NCI-H146 treated with DMSO at 0.1 percent for 48 hours (cell line): ENCODE measurements around the gene GOSR1.
"Not testable (repeated sequence)": the region's sequence is repeated elsewhere in the genome, so short reads cannot be mapped to it uniquely, and the experiment has no call there.

Source experiments
- DNase-seq: peaks from one replicate; lab custom pipeline; 2025; ENCODE audit not compliant: unreplicated experiment; lab: John Stamatoyannopoulos, UW

The GOSR1 gene

DNA sequence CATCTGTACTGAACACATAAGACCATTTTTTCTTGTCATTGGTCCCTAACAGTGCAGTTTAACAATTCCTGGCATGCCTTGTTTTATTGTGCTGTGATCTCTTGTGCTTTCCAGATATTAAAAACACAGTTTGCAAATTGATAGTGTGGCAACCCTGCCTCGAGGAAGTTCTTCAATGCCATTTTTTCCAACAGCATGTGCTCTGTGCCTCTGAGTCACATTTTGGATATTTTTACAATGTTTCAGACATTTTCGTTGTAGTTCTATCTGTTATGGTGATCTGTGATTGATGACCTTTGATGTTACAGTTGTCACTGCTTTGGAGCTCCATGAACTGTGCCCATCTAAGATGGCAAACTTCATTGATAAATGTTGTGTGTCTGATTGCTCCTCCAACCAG lies 66.2 kb downstream of the GOSR1 start:
- no peak for DNase-seq

DNA sequence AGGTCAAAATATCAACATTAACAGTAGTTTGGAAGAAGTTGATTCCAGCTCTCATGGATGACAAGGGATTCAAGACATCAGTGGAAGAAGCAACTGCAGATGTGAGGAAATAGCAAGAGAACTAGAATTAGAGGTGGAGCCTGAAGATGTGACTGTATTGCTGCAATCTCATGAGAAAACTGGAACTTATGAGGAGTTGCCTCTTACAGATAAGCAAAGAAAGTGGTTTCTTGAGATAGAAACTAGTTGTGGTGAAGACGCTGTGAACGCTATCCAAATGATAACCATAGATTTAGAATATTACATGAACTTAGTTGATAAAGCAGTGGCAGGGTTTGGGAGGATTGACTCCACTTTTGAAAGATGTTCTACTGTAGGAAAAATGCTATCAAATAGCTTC lies 67.8 kb downstream of the GOSR1 start:
- no peak for DNase-seq

DNA sequence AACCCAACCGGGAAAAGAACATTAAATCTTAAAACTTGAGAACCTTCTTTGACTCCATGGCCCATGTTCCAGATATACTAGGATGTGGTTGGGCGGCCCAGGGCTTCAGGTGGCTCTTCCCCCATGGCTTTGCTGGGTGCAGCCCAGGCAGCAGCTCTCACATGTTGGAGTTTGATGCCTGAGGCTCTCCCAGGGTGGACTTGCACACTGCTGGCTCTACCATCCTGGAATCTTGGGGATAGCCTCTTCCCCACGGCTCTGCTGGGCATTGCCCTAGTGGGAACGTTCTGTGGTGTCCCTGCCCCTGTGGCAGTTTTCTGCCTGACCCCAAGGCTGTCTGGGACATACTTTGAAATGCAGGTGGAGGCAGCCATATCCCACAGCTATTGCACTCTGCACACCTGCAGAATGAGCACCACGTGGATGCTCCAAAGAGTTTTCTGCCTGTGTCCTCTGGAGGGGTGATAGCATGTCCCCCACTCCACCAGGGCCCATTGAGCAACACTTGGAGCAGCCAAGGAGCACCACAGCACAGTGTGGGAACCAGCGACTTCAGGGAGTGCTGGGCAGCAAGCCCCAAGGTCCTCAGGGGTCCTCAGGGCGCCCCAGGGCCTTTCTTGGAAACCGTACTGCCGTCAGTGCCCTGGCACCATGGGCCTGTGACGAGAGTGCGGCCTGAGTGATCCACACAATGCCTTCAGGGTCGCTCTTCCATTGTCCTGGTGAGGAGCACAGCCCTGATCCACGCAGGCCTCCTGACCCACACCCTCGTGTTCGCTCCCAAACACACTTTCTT lies 70.8 kb downstream of the GOSR1 start:
- no peak for DNase-seq

DNA sequence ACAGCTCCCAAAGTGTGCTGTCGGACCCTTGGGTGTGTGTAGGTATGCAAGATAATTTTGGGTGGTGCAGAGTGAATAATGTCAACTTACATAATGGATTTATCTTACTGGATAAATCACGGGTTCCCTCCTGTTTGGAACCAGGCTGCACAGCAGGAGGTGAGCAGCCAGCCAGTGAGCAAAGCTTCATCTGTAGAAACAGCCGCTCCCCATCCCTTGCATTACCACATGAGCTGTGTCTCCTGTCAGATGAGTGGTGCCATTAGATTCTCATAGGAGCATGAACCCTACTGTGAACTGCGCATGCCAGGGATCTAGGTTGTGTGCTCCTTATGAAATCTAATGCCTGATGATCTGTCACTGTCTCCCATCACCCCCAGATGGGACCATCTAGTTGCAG lies 72.0 kb downstream of the GOSR1 start:
- DNase-seq: not testable (repeated sequence)

DNA sequence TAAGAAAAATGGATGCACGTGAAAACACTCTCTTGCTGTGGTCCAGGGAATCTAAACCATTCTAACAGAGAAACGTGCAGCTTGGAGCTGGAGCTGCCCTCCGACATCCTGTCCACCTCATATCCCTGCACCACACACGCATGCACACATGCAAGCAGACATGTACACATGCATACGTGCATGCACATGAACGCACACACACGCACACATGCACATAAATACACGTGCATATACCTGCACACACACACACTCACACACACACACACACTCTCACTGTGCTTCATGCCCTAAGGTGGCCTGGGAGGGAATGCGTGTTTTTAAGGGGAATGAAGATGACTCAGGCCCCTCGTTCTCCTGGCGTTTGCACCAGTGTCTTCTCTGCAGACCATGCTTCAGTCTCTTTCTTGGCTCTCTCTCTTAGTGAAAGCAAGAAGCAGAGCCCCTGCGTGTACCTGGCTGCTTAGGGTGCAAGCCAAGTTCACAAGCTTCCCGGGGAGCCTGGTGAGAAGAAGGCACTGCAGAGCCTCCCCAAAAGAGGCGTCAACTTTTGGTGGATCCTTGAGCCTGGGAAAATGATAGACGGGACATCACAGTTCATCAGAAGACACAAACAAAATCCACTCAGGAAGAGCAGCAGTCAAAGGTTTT lies 72.8 kb downstream of the GOSR1 start:
- no peak for DNase-seq

DNA sequence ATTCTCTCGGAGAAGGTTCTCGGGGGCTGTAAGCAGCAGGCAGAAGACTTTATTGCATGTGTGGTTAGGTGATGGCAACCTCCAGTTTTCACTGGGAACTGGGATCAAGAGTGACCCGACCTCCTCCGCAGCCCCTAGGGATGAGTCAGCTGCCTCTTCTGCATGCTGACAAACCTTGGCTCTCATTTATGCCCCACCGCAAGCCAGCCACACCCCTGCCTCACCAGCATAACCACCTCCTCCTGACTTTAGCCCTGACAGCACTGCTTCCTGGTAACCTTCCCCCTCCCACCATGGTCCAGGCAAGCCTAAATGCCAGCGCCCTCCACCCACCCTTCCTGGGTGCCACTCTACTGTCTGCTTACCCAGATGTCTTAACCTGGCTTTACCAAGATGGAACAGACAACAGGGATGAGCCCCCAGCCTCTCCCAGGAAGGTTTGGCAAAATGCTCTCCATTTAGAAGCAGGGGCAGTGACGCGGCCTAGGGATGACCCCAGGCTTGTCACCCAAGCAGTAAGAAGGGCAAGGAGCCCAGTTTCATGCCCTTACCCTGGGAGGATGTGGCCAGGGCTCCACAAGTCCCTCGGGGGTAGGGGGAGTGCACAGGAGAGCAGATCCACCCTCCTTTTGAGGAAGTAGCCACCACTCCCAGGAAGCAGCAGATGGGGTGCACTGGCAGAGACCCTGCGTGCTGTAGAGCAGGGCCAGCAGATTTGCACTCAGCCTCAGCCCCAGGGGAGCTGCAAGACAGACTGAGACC lies 73.5 kb downstream of the GOSR1 start:
- no peak for DNase-seq

DNA sequence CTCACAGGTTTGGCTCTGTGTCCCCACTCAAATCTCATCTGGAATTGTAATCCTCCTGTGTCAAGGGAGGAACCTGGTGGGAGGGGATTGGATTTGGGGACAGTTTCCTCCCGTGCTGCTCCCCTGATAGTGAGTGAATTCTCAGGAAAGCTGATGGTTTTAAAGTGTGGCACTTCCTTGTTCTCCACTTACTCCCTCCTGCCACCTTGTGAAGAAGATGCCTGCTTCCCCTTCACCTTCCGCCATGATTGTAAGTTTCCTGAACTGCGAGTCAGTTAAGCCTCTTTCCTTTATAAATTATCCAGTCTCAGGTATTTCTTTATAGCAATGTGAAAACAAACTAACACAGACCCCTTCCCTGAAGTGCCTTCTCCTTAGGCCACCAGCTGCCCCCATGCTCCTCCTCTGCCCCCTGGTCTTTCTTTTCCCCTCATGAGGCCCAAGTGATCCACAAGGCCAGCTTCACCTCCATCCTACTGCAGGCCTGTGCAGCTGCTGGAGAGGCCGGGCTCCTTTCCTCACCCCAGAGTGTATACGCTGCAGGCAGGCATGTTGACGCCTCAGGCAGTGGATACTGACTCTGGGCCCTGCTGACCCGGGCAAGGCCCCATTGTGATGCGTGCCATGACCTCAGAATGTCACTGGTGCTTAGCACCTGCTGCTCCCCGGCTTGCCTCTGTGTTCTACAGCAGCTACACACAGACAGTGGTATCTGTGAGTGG lies 74.2 kb downstream of the GOSR1 start:
- peak; percentile 54 for DNase-seq

DNA sequence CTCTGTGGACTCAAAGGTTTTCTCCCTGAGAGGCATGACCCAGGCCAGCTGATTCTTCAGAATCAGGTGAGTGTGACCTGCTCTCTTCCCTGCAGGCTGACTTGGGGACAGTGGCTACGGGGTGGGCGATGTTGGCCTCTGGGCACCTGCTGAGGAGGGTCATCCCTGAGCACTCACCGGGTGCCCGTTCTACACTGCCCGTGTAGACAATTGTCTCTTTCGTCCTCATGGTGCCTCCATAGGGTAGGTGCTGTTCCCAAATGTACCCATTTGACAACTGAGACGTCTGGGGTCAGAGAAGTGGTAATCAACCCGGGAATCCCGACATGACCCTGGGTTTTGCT lies 74.8 kb downstream of the GOSR1 start:
- DNase-seq: no peak

DNA sequence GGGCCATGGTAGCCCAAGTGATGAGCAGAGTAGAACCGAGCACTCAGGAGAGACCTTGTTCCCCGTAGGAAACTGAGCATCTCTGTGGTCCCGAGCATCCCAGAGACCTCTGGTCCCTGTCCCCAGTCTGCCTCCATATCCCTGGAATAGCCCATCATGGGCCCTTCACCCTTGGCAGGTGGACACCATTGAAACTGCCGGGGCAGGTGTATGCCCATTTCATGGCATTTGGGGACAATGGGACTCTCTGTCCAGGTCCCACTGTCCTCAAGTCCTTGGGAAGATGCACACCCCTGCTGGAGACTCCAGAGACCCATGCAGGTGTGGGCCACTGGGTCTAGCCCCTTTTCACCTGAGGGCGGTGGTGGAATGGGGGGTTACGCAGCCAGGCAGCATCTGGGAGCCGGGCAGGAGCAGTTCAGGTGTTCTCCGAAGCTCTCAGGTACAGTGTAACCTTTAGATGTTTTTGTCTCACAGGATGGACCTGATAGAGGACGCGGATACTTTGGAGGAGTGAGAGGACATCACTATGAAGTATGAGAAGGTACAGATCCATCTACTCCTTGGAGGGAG lies 75.9 kb downstream of the GOSR1 start:
- no peak for DNase-seq

DNA sequence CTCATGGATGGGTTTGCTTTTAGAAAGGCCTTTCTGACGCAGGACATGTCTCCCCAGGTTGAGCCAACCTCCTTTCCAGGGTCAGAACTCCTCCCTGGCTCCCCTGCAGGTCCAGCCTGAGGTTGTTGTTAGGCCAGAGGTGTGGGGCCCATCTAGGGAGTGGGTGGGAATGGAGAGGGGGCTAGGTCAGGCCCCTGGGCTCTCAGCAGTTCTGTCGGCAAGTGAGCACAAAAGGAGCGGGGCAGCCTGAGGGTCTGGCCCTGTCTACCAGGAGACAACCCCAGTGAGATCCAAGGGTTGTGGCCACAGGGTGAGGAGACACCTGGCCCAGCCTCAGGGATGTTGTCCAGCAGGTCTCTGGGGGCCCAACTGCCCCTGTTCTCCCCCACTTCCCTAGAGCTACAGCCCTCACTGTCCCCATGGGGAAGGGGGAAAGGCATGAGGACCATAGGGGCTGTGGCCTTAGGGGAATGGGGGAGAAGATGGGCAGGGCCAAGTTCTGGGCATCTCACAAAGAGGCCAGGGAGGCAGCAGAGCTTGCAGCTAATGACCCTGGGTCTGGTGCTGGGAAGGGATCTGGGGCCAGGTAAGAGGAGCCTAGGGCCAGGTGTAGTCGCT lies 76.7 kb downstream of the GOSR1 start:
- not testable (repeated sequence) for DNase-seq

DNA sequence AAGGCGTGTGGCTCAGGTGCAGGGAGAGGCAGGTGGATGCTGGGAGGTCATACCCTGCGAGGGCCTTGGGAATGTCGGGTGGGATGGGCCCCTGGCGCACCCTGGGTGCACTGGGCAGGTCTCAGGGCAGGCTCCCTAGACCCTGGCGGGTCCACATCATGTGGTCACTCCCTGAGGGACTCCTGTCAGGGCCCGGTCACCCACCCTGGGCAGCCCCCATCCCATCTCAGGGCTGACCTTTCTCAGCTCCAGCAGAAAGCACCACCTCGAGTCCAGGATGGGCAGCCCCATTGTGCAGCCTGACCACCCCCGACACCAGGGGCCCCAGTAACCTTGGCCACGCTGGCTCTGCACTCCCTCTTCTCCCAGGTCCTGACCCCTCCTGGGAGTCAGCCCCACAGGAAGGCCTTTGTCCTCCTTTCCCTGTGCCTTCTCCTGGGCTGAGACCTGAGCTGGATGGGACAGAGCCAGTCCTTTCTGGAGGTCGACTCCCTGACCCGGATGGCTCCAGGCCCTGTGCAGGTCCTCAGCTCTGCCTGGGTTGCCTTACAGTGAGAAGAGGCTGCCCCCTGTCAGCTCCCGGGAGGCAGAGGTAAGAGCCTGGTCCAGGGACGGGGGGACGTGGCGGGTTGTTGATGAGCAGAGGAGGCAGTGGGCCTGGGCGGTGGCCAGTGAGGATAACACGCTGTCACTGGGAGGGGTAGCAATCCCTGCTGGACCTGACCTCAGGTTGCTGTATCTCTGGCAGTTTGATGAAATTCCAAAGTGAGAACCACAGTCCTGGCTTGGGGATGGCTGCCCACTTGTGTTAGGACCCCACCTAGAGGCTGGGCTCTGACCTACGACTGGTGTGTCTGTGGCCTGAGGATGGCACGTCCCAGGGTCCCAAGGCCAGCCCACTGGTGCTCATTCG lies 77.9 kb downstream of the GOSR1 start:
- no peak for DNase-seq

DNA sequence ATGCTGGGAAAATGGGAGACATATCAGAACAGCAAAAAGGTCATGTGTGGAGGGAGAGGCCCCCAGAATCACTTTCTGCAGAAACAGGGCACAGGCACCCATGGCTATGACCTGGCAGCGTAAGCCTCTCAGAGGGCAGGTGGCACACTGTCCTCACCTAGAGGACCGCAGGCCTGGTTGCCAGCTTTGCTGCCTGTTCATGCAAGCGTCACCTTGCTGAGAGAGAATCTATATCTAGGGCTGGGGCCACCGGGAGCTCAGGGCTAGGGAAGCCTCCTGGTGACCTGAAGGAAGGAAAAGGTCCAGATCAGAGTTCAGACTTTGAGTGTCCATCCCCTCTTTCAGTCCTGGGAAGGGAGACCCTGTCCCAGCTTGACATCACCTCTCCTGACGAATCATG lies 78.7 kb downstream of the GOSR1 start:
- DNase-seq: no peak

DNA sequence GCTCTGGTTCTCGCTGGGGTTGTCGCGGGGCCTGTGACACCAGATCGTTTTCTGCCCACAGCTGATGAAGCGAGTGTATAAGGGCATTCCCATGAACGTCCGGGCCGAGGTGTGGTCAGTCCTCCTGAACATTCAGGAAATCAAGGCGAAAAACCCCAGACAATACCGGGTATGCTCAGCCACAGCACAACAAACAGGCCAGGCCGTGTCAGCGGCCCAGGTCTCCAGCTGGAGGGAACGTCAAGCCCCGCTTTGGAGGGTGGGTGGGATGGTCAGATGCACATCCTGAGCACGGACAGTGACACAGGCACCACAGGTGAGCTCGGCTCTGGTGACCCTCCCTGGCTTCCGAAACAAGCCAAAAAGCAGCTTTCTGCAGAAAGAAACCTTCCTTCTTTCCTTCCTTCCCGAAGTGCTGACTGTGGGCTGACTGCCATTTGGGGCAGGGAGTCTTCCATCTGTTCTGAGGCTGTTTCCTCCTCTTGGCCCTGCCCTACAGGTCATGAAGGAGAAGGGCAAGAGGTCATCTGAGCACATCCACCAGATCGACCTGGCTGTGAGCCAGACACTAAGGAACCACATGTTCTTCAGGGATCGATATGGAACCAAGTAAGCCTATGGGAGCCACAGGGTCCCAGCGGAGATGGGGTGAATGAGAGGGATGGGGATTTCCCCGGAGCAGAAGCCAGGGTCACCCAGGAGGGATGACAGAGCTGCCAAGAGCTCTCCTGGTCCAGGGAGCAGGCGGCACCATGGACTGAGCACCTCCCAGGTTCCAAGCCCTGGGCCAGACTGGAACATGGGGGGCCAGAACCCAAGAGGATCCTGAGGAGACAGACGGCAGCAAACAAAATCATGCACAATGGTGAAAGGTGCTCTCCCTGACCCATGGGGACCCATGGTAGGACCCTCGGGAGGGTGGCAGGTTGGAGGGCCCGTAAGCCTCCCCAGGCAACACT lies 79.4 kb downstream of the GOSR1 start:
- no peak for DNase-seq

DNA sequence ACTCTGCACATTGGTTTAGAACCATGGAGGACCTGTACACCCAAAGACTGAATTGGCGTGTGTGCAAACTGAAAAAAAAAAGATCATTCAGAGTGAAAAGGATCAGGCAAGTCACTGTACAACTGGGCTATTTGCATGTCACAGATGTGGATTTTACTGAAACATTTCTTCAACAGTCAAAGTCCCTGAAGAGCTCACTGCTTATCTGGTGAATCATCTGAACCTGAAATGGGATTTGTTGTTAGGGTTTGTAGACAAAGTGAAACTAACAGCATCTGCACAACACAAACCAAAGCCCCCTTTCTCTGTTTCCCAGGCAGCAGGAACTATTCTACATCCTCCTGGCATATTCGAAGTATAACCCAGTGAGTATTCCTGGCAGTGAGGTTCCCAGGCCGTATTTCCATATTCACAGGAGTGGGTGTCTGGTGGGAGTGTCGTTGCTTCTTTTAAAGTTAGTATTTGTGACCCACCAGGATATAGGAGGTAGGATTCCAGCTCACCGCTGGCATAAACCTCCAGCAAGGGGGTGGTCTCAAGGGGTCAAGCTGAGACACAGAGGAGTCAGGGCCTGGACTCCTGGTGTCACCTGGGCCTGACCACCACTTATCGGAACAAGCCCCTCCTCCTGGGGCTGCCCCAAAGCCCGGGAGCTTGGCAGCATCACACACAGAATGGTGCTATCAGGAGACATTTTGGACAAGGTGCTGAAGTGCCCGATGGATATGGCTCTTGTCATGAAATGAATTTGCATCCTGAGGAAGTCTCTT lies 80.9 kb downstream of the GOSR1 start:
- DNase-seq: no peak

DNA sequence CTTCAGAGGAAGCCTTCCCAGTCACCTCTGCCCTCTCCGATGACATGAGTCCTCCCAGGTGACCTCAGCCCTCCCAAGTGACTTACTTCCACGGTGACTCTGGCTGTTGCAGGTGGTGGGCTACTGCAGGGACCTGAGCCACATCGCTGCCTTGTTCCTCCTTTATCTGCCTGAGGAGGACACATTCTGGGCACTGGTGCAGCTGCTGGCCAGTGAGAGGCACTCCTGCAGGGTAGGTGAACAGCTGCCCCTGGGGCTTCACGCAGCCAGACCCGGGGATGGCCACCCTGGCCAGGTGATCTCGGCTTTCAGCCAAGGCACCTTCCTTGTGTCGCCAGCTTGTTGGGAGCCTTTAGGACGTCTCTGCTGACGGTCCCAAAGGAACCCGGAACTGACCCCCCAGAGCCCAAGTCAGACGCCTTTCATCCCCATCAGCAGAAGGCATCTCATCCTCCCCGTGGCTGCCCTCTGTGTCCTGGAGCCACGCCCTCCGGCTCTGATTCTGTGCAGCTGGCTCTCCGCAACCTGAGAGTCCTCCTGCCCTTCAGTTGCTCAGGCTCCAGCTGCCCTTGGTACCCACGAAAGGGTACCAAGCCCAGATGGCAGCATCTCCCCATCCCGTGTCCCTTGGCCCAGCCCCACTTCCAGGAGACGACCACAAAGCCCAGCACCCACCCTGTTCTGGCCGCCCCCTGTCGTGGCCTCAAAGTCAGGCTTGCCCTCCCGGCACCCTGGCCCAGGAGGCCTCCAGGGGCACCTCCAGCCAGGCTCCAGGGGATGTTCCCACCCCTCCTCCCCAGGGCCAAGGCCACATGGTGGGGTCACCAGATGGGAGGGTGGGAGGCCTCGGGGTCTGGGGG lies 81.7 kb downstream of the GOSR1 start:
- DNase-seq: no peak

DNA sequence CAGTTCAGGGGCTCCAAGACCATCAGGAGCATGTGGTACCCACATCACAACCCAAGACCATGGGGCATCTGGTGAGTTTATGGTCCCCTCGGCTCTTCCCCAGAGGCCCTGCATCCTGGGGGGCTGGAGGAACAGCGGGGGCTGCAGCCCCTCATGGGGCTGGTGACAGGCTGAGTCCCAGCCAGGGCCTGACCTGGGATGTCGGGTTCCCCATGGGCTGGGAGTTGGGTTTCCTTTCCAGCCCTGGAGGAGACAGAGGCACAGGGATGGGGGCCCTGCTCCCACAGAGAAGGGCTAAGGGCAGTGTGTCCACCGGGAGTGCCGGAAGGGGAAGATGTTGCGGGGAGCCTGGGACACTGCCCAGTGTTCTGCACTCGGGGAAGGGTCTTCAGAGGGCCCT lies 82.4 kb downstream of the GOSR1 start:
- DNase-seq: no peak
